ENCODE data around the gene RASGEF1C.

DNA sequence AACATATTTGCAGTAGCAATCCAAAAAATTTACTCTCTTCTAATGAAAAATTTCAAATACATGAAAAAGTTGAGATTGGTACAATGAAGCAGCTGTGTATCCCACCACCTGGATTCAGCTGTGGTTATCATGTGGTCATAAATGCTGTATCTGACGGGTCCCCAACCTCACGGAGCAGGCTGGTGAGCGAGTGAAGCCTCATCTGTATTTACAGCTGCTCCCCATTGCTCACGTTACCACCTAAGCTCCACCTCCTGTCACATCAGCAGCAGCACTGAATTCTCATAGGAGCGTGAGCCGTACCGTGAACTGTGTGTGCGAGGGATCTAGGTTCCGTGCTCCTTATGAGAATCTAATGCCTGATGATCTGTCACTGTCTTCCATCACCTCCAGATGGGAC, 130.7 kb downstream of the RASGEF1C start:
- TF ChIP-seq POLR2AphosphoS5 (IDR thresholded peaks at IDR 0.05; ENCODE audit: borderline replicate concordance, low read depth, low read length) (no peak), EZH2 (IDR thresholded peaks at IDR 0.05) (no peak), FOXP2 (optimal IDR thresholded peaks at IDR 0.05; ENCODE audit: control extremely low read depth, extremely low read length, insufficient read depth) (no peak)
